CD14-positive monocyte (primary cell): ENCODE data around the gene PLXNA2. TPM values are rescaled to one million over a fixed set of nuclear protein-coding genes. Genes with fewer than 3 reads are reported as not detected.

Experiments used
- DNase-seq, 3 donors: peaks; one replicate each; pipeline ENCODE4 v3.0.0-alpha.2; 2011 to 2022
- H2AFZ ChIP-seq: 2 replicates; pipeline ENCODE4 v1.6.0; 2012; ENCODE audit warnings: mild to moderate bottlenecking, low read depth, low read length, inconsistent platforms; ENCODE audit not compliant: insufficient read depth, poor library complexity, severe bottlenecking
- H3K27ac ChIP-seq, 2 donors: 1 replicate in 1 of 2; 2 replicates in 1 of 2; pipeline ENCODE4 v1.5.1; 2012 to 2013; ENCODE audit warnings: low read length in 2 of 2, control low read depth in 1 of 2, inconsistent platforms in 1 of 2, low read depth in 1 of 2, mild to moderate bottlenecking in 1 of 2
- H3K27me3 ChIP-seq, 2 donors: one replicate each; pipeline versions ENCODE4 v1.6.0 to v1.6.1; 2011 to 2013; ENCODE audit warnings: low read length in 2 of 2; ENCODE audit not compliant: control insufficient read depth in 2 of 2, insufficient read depth in 2 of 2
- H3K36me3 ChIP-seq, 2 donors: replicated peaks in 1 of 2; 1 replicate in 1 of 2; 2 replicates in 1 of 2; pipeline versions ENCODE4 v1.5.1 to v1.6.1; 2012 to 2013; ENCODE audit warnings: low read length in 2 of 2, control low read depth in 1 of 2, inconsistent platforms in 1 of 2, mild to moderate bottlenecking in 1 of 2; ENCODE audit not compliant: insufficient read depth in 2 of 2, control insufficient read depth in 1 of 2
- H3K4me1 ChIP-seq, 2 donors: 1 replicate in 1 of 2; 2 replicates in 1 of 2; pipeline versions ENCODE4 v1.5.1 to v1.6.1; 2012 to 2013; ENCODE audit warnings: low read length in 2 of 2, control low read depth in 1 of 2, inconsistent platforms in 1 of 2, mild to moderate bottlenecking in 1 of 2, moderate library complexity in 1 of 2; ENCODE audit not compliant: insufficient read depth in 2 of 2, control insufficient read depth in 1 of 2
- H3K4me2 ChIP-seq: replicated peaks from 2 replicates; pipeline ENCODE3; 2012; ENCODE audit warnings: low read length, moderate library complexity, mild to moderate bottlenecking; ENCODE audit not compliant: poor library complexity, severe bottlenecking; ENCODE audit errors: extremely low read depth
- H3K4me3 ChIP-seq, 3 experiments: fragments of 200-600 bp in 1 of 3; sonication (generic) in 1 of 3; replicated peaks in 1 of 3; 1 replicate in 2 of 3; 2 replicates in 1 of 3; pipeline ENCODE4 v1.5.1; 2011 to 2013; ENCODE audit warnings: low read length in 3 of 3, mild to moderate bottlenecking in 3 of 3, control low read depth in 2 of 3, low read depth in 2 of 3, inconsistent platforms in 1 of 3, moderate library complexity in 1 of 3
- H3K79me2 ChIP-seq: 2 replicates; pipeline ENCODE4 v1.6.0; 2012; ENCODE audit warnings: mild to moderate bottlenecking, control low read depth, inconsistent platforms, low read length, moderate library complexity; ENCODE audit not compliant: insufficient read depth
- H3K9ac ChIP-seq: 2 replicates; pipeline ENCODE4 v1.6.0; 2017; ENCODE audit warnings: low read length, mild to moderate bottlenecking; ENCODE audit not compliant: insufficient read depth, poor library complexity, severe bottlenecking
- H3K9me3 ChIP-seq, 2 donors: replicated peaks in 1 of 2; 1 replicate in 1 of 2; 2 replicates in 1 of 2; pipeline versions ENCODE4 v1.5.1 to v1.6.1; 2012 to 2013; ENCODE audit warnings: low read length in 2 of 2, control low read depth in 1 of 2; ENCODE audit not compliant: control insufficient read depth in 1 of 2, insufficient read depth in 1 of 2
- H4K20me1 ChIP-seq: 2 replicates; pipeline ENCODE4 v1.6.0; 2012; ENCODE audit warnings: mild to moderate bottlenecking, low read length, control low read depth, moderate library complexity; ENCODE audit not compliant: insufficient read depth
- H3K27ac Mint-ChIP-seq, 7 donors: one replicate each; pipeline ENCODE4 v1.8.0; 2020; ENCODE audit warnings: mild to moderate bottlenecking in 7 of 7, mixed read lengths in 7 of 7, moderate library complexity in 6 of 7, inconsistent platforms in 2 of 7
- H3K27me3 Mint-ChIP-seq, 3 donors: one replicate each; pipeline ENCODE4 v1.8.0; 2021 to 2022; ENCODE audit warnings: low read depth in 3 of 3, mild to moderate bottlenecking in 3 of 3, mixed read lengths in 3 of 3, moderate library complexity in 3 of 3, inconsistent platforms in 1 of 3
- H3K36me3 Mint-ChIP-seq, 2 donors: one replicate each; pipeline ENCODE4 v1.8.0; 2020; ENCODE audit warnings: mixed read lengths in 2 of 2, inconsistent platforms in 1 of 2, mild to moderate bottlenecking in 1 of 2
- H3K4me1 Mint-ChIP-seq: one replicate; pipeline ENCODE4 v1.8.0; 2020; ENCODE audit warnings: mild to moderate bottlenecking, mixed read lengths
- H3K4me3 Mint-ChIP-seq, 2 donors: one replicate each; pipeline ENCODE4 v1.8.0; 2020; ENCODE audit warnings: mild to moderate bottlenecking in 2 of 2, mixed read lengths in 2 of 2, moderate library complexity in 1 of 2
- H3K9me3 Mint-ChIP-seq, 7 donors: one replicate each; pipeline ENCODE4 v1.8.0; 2020 to 2022; ENCODE audit warnings: mixed read lengths in 7 of 7, mild to moderate bottlenecking in 6 of 7, moderate library complexity in 6 of 7, inconsistent platforms in 2 of 7
- WGBS: methylation state at CpG from one replicate; pipeline ENCODE4 v1.1.5; 2013; ENCODE audit warnings: missing lambda C conversion rate; ENCODE audit not compliant: insufficient coverage; 5-methylcytosine and 5-hydroxymethylcytosine counted together
- intact Hi-C, 2 donors: fragments of 100-400 bp; cut with micrococcal nuclease; formaldehyde crosslinking; loops; one replicate each; pipeline versions ENCODE4 v1.15.0 to v1.15.1; 2023
- polyA plus RNA-seq, 3 donors: library from polyadenylated mRNA; depleted of rRNA in 1 of 3; unstranded in 2 of 3; stranded (reverse) in 1 of 3; fragments of 300-500 nt in 2 of 3; fragments of >200 nt in 1 of 3; fragmentation: Illumina TruSeq in 2 of 3; gene quantifications; 1 replicate in 2 of 3; 2 replicates in 1 of 3; pipeline ENCODE4 v1.2.3, GENCODE V29; 2012 to 2021
- TF ChIP-seq, protein P1 (sequence below): fragments of 200-600 bp; IDR thresholded peaks from one replicate; pipeline ENCODE4 v1.8.0; 2022; ENCODE audit warnings: antibody characterized with exemption, mild to moderate bottlenecking

PLXNA2 gene
- polyA plus RNA-seq, 3 donors: 0.75 to 2.1 (median 1.1) TPM

DNA sequence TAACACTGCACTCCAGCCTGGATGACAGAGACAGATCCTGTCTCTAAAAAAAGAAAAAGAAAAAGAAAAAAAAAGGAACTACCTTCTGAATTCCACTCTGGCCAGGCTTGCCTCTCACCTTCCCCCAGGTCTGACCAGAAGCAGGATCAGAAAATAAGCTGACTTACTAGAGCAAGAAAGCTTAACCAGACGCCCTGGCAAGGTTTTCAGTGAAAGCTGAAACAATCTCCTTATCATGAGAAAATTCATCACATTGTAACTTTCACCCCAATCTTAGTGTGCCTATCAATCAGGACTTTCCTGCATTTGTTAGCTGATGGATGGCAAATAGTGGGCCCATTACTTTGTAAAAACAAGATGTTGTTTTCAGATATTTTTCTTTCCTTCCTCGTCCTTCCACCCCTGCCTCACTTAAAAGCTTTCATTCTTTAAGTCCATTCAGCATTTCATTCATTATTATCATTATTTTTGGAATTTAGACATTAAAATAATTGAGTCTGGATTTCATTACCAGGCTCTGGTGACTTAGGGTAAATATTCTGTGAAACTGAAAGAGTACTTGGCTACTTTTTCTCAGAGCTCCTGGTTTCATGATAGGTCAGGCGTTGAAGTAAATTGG lies 236.8 kb downstream of the PLXNA2 start:
- H3K27ac ChIP-seq: no peak overlapping the region
- H3K27me3 Mint-ChIP-seq: no peaks in the 10 kb centered on the region
- H3K4me3 ChIP-seq: no peak overlapping the region
- intact Hi-C loops: no loop called here
- no peak overlapping the region for H3K27ac Mint-ChIP-seq
- WGBS: 100% methylated on average over 1 of the region's 3 CpGs
- H3K4me3 Mint-ChIP-seq: no peak overlapping the region
- no peak for DNase-seq
- H3K4me1 Mint-ChIP-seq: no peaks in the 10 kb centered on the region
- no peak overlapping the region for H2AFZ ChIP-seq
- H3K9me3 ChIP-seq: no peaks in the 10 kb centered on the region
- H3K36me3 Mint-ChIP-seq: no peaks in the 10 kb centered on the region
- no peaks in the 10 kb centered on the region for H3K27me3 ChIP-seq
- H3K4me1 ChIP-seq: no peaks in the 10 kb centered on the region
- peaks cover 0 to 3% (median 0%) of the 10 kb centered on the region in 7 donors for H3K9me3 Mint-ChIP-seq
- H3K9ac ChIP-seq: no peak overlapping the region
- no peak overlapping the region for H3K4me2 ChIP-seq
- no peaks in the 10 kb centered on the region for H3K36me3 ChIP-seq
- H3K79me2 ChIP-seq: no peaks in the 10 kb centered on the region
- TF ChIP-seq, protein P1, sequence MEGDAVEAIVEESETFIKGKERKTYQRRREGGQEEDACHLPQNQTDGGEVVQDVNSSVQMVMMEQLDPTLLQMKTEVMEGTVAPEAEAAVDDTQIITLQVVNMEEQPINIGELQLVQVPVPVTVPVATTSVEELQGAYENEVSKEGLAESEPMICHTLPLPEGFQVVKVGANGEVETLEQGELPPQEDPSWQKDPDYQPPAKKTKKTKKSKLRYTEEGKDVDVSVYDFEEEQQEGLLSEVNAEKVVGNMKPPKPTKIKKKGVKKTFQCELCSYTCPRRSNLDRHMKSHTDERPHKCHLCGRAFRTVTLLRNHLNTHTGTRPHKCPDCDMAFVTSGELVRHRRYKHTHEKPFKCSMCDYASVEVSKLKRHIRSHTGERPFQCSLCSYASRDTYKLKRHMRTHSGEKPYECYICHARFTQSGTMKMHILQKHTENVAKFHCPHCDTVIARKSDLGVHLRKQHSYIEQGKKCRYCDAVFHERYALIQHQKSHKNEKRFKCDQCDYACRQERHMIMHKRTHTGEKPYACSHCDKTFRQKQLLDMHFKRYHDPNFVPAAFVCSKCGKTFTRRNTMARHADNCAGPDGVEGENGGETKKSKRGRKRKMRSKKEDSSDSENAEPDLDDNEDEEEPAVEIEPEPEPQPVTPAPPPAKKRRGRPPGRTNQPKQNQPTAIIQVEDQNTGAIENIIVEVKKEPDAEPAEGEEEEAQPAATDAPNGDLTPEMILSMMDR: no peak
- no peaks in the 10 kb centered on the region for H4K20me1 ChIP-seq

GRCh38 chr1:208006258-208006920 lies 237.8 kb downstream of the PLXNA2 start:
- Mint-ChIP-seq H3K4me3 (no peak overlapping the region), H3K4me1 (no peaks in the 10 kb centered on the region), H3K36me3 (no peaks in the 10 kb centered on the region), H3K27ac (no peak overlapping the region), H3K9me3 (peaks cover 0 to 3% (median 0%) of the 10 kb centered on the region in 7 donors), H3K27me3 (no peaks in the 10 kb centered on the region)
- no peaks in the 10 kb centered on the region for H3K9me3 ChIP-seq
- H3K79me2 ChIP-seq: no peaks in the 10 kb centered on the region
- no peaks in the 10 kb centered on the region for H3K4me1 ChIP-seq
- TF ChIP-seq, protein P1: no peak
- no CpG with 5 or more reads among the region's 2 CpGs for WGBS
- no peaks in the 10 kb centered on the region for H3K27me3 ChIP-seq
- H3K9ac ChIP-seq: no peak overlapping the region
- intact Hi-C loops: no loop called here
- H3K4me2 ChIP-seq: no peak overlapping the region
- H3K36me3 ChIP-seq: no peaks in the 10 kb centered on the region
- no peak overlapping the region for H3K4me3 ChIP-seq
- no peak for DNase-seq
- H2AFZ ChIP-seq: no peak overlapping the region
- no peaks in the 10 kb centered on the region for H4K20me1 ChIP-seq
- H3K27ac ChIP-seq: no peak overlapping the region
